Right lung (tissue), 5 donors: ENCODE results near the gene RRP1. TPM values are rescaled to one million over a fixed set of nuclear protein-coding genes. Genes with fewer than 3 reads are reported as not detected.
"Not testable (repeated sequence)": the region's sequence is repeated elsewhere in the genome, so short reads cannot be mapped to it uniquely, and the experiment has no call there.

Experiments used
- DNase-seq, 2 donors: peaks; one replicate each; pipeline ENCODE4 v3.0.0-alpha.2; 2013
- polyA plus RNA-seq, 5 donors: library from polyadenylated mRNA; unstranded; fragments of 120-200 nt; gene quantifications; one replicate each; pipeline versions ENCODE4 v1.2.1 to v1.2.3, GENCODE V29; 2013; ENCODE audit warnings: inconsistent platforms in 1 of 5, low replicate concordance in 1 of 5; ENCODE audit not compliant: insufficient read length in 5 of 5, insufficient read depth in 1 of 5

Gene RRP1
- polyA plus RNA-seq, 5 donors: 21.6 to 29.6 (median 25.7) TPM

DNA sequence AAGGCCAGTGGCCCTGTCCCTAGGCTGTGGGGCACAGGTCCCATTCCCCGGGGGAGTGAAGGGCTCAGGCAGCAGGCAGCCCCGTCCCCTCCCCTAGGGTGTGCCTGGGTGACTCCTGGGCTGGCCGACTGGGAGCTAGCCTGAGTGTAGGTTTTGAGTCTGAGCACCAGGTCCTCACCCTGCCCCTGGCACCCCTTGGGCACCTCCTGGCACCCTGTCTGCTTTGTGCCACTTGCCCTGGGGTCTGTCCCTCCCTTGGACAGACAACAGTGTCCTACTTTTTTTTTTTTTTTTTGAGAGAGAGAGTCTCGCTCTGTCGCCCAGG, 24.2 kb downstream of the RRP1 start:
- DNase-seq: no peak

DNA sequence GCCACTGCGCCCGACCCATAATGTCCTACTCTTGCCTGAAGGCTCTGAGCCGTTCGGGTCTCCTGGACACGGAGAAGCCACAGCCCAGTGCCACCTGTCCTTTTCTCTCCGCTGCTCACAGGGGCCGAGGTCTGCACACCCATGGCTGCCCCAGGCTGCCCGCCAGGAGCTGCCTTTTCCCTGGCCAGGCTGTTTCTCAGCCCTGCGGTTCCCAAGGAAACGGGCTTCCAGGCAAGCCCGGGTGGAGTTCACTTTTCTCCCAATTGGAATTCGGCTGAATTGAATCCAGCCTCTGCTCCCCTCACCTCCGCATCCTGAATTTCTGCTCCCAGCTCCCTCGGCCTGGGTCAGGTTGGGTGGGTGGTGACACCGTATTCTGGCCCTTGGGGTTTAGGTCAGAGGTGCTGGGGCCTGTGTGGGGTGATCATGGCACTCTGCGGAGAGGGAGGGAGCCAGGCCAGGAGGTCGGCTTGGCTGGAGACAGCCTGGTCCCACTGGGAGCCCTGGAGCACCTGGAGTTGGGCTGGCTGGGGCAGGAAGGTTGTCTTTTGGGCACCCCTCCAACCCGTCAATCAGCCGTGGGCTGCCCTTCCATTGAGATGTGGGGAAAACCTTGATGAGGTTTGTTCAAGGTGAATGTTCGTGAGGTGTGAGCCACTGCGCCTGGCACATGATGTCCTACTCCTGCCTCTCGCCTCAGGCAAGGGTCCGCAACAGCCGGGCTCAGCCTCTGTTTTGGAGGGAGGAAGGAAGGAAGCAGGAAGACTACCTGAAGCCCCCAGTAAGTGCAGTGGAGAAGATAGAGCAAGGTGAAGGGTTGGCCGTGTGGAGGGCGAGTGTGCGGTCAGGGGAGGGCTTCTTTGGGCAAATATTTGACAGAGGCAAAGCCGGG, 25.1 kb downstream of the RRP1 start:
- no peak for DNase-seq

DNA sequence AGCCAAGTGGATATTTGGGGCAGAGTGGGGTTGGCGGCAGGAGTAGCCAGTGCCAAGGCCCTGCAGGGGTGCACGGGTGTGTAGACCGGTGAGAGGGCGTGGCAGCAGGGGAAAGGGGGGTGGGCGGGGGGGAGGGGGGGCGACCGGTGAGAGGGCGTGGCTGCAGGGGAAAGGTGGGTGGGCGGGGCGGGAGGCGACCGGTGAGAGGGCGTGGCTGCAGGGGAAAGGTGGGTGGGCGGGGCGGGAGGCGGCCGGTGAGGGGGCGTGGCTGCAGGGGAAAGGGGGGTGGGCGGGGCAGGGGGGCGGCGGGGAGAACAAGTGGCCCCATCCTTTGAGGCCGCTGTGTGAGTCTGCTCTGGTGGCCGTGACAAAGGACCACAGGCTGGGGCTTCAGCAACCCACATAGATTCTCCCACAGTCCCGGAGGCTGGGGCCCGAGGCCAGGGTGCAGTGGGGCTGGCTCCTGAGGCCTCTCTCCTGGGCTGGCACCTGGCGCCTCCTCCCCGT, 25.8 kb downstream of the RRP1 start:
- no peak for DNase-seq

- DNase-seq: no peak
Measured at GRCh38 chr21:43815991-43816390, 26.6 kb downstream of the RRP1 start.

GRCh38 chr21:43816611-43817071, 27.3 kb downstream of the RRP1 start:
- DNase-seq: no peak

- DNase-seq: no peak
Measured at GRCh38 chr21:43817157-43818086, 28.0 kb downstream of the RRP1 start.

DNA sequence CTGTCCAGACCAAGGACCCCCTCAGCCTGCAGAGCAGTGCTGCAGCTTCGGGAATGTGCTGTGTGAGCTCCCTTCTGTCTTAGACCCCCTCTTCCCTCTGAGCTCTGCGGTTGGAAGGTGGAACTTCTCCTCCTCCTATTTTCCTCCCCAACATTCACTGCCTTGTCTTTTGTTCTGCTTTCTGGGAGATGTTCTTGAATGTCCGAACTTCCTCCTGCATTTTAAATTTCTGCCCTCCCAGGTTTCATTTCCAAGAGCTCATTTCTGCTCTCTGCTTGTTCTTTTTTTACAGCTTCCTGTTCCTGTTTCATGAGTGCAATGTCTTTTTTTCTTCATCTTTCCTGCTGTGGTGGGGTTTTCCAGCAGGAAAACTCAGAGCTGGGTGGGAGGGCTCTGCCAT, 29.3 kb downstream of the RRP1 start:
- no peak for DNase-seq

DNA sequence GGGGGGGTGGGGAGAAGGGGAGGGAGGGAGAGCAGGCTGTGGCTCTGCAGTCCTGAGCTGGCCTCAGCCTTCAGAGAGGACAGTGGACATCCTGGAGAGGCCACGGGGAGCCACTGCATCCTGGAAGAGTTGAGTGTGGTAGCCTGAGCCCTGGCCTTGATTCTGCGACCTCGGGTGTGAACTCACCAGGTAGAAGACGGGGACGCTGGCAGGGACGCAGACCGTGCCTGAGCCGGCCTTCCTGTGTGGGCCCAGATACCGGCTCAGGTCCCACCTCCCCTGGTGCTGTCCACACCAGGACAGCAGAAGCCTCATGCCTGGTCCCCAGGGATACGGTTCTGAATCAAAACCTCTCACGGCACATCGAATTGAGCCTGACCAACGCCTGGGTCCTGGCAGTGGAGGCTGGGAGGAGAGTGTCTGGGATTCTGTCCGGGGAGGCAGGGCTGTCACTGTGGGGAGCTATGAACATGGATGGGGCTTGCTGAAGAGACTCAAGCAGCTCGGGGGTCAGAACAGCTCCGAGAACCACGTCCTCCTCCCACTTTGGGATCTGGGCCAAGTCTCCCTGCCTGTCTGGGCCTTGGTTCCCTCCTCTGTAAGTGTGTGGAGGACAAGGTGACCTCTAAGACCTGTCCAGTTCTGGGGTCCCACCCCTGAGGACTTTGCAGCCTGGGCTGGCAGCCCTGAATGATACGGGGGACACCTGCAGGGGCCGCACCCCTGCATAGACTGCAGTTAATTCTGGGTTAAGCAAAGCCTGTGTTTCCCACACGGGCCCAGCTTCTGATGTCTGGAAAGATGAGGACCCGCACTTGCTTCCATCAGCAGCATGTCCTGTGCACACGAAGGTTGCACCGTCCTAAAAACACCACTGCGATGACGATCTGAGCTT, 30.4 kb downstream of the RRP1 start:
- DNase-seq: no peak

DNA sequence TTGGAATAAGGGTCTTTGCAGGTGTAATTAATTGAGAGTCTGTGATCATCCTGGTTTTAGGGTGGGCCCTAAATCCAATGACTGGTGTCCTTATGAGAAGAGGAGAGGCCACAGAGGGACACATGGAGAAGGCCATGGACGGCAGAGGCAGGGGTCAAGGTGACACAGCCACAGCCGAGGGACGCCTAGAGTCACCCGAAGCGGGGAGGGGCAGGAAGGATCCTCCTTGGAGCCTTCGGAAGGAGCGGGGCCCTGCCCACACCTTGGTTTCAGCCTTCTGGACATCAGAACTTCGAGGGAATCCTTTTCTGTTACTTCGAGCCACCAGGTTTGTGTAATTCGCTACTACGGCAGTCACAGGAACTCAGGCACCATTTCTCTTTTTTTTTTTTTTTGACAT, 31.1 kb downstream of the RRP1 start:
- no peak for DNase-seq

- not testable (repeated sequence) for DNase-seq
Measured at GRCh38 chr21:43822166-43822565, 32.8 kb downstream of the RRP1 start.

DNA sequence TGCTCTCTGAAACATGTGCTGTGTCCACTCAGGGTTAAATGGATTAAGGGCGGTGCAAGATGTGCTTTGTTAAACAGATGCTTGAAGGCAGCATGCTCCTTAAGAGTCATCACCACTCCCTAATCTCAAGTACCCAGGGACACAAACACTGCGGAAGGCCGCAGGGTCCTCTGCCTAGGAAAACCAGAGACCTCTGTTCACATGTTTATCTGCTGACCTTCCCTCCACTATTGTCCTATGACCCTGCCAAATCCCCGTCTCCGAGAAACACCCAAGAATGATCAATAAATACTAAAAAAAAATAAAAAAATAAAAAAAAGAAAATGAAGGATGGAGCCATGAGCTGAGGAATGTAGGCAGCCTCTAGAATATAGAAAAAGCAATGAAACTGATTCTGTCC, 33.4 kb downstream of the RRP1 start:
- DNase-seq: not testable (repeated sequence)

GRCh38 chr21:43824333-43825241, 35.2 kb downstream of the RRP1 start:
- DNase-seq: no peak

- DNase-seq: no peak
Measured at GRCh38 chr21:43825242-43825935, 36.0 kb downstream of the RRP1 start.

DNA sequence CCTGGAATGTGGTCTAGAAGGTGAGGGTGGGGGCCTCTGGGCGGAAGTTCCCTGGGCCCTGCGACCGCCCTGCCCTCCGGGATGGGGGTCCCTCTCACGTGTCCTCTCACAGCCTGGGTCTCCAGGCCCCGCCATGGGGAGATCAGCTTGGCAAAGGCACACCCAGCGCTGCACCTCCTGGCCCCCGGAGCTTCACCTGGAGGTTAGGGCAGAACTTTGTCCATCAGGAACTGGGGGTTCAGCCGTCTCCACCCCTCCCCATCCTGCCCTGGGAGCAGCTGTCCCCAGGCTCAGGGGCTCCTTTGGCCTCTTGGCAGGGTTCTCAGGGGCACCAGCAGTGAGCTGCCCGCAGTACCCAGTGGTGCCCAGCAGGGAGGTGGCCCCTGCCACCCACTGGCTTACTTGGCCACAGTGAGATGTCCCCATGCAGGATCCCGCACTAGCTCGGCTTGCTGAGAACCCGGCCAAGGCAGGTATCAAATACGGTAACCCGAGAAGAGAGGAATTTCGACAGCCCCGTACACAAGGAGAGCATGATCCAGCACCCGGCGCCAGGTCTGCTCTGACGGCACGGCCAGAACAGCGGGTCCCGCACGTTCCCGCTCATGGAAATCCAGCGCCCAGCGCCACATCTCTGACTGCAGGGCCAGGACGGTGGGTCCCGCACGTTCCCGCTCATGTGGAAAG, 36.7 kb downstream of the RRP1 start:
- DNase-seq: no peak

DNA sequence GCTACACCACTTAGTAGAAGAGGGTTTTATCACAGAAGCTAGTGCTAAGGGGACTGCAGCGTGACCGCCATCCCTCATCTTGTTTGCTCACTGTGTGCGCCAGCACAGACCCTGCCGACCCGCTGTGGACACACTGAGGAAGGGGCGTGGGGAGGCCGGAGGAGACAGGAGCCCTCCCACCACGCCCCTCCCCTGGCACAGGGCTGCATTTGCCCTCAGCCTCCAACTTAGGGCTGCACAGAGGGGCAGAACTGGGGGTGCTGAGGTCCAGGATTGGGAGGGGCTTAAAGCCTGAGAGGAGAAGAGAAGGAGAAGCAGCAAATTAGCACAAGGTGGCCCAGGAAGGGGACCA, 37.2 kb downstream of the RRP1 start:
- no peak for DNase-seq

GRCh38 chr21:43827015-43827611, 37.7 kb downstream of the RRP1 start:
- no peak for DNase-seq

- DNase-seq: no peak
Measured at GRCh38 chr21:43829161-43829560, 39.8 kb downstream of the RRP1 start.

DNA sequence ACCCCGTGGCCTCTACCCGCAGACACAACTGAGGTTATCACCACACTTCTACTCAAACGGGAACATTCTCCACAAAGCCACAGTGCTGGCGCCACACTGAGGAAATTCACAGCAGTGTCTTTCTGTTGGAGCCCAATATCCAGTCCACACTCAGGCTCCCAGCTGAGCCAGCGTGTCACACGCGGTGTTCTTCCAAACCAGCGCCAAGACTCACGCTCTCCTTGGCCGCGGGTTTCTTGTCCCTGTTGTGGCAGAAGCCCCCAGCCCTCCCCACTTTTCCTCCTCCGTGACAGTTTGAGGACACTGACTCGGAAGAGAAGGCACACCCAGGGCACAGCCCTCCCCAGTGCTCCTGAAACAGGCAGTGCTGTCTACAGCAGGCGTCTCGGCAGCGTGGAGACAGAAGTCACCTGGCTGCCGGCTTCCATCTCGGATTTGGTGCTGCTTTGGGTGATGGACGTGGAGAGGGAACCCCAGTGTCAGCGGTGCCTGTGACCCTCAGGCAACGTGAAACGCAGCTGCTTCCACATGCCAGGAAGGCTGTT, 40.3 kb downstream of the RRP1 start:
- DNase-seq: no peak

GRCh38 chr21:43832158-43832550, 42.8 kb downstream of the RRP1 start:
- no peak for DNase-seq
